C1 segment of cervical spinal cord (tissue), 14 donors: ENCODE measurements around the gene COG5.
A peak's percentile ranks its signal among the peaks of the same experiment; 100 is the strongest.

Experiments used
- DNase-seq, 14 donors: peaks; one replicate each; lab custom pipeline; 2025; lab: John Stamatoyannopoulos, UW

The COG5 gene

DNA sequence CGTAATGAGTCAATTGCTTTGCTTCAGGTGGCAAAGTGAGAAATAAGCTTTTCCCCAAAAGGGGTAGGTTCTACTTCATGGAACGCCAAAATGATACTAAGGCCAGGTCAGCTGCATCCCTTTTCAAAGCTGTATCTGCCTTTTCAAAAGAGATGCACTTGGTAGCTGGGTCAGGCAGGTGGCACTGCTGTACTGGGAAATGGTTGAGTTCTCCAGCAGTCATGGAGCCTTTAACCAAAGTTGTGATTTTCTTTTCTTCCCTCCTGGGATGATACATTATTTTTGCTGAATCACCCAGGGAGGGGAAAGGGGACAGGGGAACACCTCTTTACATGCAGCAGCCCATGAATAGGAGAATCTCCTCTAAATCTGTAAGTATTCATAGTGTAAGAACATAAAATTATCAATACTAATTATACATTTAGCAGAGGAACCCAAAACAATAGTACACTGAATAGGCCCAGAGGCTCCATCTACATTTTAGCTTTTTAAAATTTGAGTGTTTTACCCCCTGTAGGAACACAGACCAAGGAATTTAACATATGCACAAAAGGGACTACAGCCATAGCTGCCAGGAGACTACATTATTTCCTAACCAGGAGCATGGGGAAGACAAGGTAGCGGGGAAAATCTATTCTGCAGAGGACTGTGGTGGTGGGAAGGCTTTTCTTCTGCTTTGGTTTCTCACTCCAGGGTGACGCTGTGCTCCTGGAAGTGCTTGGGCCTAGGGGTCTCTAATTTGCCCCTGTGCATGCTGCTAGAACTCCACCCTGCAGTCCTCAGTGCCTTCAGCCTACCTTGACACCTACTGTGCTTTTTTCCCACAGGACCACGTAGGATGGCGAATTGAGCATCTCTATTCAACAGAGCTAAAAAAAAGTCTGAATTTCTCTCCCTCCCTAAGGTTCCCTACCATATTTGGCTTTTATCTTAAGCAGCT is 100.3 kb downstream of the COG5 start:
- peak in 9 of 14 donors; percentile 6 to 73 (median 32) for DNase-seq

DNA sequence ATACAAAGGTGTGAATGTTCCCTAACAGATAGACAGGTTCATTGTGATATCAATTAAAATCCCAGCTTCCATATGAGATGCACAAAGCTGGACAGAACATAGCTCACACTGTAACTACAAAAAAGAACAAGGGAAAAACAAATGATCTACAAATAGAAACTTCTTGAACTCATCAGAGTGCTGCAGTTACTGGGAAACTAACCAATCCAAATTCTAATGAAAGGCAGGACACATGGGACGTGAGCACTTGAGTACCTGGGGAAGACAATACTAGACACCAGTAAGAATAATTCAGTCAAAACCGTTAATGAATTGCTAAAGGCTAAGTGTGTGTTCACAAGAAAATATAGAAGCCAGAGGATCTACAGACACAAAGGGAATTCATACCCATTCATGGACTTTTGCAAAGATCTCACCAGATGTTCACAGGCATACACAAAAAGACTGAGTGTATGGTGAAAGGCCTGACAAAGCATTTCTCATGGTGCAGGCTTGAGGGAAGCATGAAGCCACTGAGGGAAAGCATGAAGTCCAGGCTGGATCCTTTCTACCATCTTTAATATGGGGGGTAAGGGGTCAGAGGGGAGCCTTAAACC is 101.7 kb downstream of the COG5 start:
- no peak for DNase-seq

DNA sequence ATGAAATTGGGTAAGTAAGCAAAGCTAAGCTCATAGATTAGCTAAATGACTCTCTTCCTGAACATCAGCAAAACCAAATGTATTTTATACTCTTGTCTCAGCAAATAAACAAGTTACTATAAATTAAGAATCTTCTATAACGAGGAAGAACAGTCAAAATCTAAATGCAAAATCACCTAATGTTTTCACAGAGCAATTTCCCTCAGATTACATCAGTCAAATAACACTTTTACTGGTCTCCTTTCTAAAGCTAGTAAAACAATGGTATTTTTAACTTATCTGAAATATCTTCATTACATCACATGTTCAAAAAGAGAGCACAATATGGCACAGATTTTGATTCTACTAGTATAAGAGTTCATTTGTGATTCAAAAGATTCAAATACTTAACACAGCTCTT is 110.3 kb downstream of the COG5 start:
- DNase-seq = no peak

DNA sequence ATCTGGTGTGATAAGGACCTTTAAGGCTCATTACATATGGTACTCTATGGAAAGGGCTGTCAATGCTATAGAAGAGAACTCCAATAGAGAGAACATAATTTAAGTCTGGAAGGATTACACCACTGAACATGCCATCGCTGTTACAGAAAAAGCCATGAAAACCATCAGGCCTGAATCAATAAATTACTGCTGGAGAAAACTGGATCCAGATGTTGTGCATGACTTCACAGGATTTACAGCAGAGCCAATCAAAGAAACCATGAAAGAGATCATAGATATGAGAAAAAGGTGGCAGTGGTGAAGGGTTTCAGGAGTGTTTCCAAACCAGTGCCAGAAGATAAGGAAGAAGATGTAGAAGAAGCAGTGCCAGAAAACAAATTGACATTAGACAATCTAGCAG is 112.8 kb downstream of the COG5 start:
- no peak for DNase-seq

DNA sequence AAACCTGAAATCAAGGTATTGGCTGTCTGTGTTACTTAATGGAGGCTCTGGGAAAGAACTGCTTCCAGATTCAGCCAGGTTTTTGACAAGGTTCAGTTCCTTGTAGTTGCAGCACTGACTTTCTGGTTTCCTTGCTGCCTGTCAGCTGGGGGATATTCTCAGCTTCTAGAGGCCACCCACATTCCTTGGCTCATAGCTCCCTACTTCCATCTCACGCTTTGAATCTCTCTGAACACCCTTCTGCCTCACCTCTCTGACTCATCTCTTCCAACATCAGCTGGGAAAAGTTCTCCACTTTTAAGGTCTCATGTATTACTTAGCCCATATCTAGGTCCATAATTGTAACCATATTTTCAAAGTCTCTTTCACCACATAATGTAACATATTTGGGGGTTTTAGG is 116.7 kb downstream of the COG5 start:
- DNase-seq = no peak

DNA sequence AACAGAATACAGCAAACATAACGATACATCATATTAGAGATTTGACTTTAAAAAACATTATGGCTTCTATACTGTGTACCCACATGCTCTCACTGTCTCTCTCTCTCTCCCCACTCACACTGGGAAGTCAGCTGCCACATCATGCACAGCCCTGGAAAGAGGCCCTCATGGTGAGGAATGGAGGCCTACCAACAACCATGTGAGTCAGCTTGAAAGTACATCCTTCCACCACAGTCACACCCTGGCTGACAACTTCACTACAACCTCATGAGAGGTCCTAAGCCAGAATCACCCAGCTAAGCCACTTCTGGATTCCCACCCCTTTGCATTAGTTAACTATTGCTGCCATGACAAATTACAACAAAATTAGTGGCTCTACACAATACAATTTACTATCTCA is 117.2 kb downstream of the COG5 start:
- DNase-seq = no peak

DNA sequence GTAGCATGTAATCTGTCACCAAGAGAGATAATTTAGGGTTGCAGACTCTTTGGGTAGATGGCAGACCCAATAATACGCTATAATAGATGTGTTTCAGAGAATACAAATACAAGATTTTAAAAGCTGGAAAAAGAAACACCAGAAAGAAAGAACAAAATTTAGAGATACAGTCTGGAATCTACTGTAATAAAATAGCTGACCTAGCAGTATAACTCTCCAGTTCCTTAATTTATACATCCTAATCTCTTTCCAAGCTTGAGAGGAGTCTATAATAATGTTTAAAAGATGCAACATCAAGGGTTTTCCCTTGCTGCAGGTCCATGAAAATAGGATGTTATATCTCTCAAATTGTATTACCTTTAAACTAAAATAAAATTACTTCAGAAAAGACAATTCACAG is 121.0 kb downstream of the COG5 start:
- DNase-seq = no peak

DNA sequence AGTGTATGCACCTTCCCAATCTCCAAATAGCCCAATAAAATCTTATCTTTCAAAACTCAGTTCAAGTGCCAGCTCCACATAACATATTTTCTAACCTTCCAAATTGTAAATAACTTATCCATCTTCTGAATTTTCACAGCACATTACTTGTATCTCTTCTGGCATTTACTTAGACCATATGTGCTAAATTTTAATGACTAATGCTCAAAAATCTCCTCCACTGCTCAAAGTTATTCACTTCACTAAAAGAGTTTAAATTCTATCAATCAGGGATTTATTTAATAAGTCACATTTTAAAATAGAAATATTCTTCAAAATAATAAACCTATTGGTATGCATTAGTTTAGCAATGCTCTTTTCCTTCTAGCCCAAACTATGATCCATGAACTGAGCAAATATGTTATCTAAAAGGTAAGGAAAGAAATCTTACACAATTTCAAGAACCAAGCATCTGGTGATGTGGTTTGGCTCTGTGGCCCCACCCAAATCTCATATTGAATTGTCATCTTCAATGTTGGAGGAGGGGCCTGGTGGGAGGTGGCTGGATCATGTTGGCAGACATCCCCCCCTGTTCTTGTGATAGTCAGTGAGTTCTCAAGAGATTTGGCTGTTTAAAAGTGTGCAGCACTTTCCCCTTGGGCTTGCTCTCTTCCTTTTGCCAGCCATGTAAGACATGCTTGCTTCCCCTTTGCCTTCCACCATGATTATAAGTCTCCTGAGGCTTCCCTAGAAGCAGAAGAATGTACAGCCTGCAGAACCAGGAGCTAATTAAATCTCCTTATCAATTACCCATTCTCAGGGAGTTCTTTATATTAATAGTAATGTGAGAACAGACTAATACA is 121.9 kb downstream of the COG5 start:
- no peak for DNase-seq

DNA sequence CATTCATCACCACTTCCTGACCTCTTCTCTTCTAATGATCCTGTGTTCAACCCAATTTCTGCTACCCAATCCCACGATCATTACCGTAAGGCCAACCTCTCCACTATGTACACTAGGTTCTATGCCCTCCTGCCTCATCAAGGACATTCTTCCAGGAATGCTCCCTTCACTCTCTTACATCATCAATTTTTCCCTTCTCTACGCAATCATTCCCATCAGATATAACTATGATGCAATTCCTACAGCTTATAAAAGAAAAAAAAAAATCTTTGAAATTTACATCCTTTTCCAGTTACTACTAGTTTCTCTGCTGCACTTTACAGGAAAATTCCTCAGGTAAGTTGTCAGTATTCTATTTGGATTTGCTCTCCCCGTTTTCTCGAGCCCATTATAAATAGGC is 124.7 kb downstream of the COG5 start:
- no peak for DNase-seq

DNA sequence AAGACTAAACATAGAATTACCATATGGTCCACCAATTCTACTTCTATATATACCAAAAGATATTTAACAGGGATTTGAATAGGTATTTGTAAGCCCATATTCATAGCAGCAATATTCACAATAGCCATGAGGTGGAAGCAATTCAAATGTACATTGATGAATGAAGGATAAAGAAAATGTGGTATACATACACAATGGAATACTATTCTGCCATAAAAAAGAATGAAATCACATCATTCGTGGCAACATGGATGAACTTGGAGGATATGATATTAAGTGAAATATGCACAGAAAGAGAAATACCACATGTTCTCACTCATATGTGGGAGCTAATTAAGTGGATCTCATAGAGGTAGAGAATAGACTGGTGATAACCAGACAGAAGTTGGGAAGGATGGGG is 128.0 kb downstream of the COG5 start:
- DNase-seq = no peak

DNA sequence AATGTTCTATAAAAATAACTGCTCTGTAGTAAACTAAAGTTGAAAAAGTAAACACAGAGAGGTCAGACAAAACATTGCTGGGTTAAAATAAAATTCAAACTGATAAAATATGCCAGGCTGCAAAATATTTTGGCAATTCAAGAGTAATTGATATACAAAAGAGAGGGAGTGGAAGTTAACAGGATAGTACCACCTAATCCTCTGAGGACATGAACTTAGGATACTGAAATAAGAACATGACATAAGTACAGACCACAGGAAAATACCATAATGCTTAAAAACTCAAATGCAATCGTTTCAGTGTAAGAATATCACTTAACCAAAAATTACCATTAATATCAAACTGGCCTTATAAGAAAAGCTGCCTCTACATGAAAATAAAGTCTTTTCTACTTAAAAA is 131.5 kb downstream of the COG5 start:
- DNase-seq = no peak

DNA sequence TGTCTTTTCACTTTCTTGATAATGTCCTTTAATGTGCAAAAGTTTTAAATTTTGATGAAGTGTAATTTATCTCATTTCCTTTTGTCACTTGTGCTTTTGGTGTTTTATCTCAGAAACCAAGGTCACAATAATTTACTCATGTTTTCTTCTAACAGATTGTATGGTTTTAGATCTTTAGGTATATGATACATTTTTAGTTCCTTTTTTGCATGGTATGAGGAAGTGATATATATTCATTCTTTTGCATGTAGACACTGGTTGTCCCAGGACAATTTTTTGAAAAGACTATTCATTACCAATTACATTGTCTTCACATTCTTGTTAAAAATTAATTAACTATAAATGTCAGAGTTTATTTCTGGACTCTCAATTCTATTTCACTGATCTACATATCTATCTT is 133.7 kb downstream of the COG5 start:
- DNase-seq = no peak

DNA sequence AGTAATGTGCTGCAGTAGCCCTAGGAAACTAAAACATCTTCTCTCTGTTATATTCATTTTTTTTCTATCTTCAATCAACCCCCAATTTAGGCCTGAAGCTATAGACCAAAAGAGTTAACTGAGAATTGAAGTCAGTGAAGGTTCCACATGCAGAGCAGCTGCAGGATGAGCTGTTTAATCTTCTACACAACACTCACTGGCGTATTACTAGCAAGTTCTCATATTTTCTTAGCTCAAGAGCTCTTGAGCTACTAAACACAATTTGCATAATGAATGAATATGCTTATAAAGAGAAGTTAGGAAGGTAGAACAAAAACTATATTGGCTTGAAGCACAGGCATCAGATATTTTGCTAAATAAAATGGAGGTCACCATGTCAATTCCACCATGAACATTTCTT is 135.1 kb downstream of the COG5 start:
- no peak for DNase-seq

DNA sequence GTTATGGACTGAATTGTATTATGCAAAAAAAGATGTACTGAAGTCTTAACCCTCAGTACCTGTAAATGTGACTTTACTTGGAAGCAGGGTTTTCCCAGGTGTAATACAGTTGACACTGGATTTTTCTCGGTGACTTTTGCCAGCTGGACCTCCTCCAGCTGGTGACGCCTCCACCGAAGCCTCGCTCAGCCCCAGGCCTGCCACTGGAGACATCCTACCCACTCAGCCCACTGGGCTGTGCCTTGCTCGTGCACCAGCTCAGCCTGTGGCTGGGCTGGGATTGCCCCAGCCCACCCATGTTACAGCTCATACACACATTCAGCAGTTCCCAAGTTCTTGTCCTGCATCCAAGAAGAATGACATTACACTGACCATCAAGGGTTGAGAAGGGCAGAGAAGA is 136.3 kb downstream of the COG5 start:
- no peak for DNase-seq

DNA sequence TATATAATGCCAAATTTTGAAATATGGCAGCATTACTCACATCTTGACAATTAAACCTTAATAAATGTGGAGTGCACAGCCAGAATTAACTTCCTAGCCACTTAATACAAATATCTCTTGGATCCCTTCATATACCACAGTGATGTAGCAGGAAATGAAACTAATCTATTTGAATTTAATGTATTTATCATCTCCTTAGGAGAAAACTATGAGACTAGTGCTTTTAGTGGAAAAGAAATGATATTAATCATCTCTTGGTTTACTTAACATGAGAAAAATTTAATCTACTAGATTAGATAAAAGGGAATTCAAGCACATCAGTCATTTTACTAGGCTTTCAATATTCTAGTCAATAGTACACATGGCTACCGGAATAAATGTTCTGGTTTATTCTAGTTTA is 149.5 kb downstream of the COG5 start:
- DNase-seq = no peak

DNA sequence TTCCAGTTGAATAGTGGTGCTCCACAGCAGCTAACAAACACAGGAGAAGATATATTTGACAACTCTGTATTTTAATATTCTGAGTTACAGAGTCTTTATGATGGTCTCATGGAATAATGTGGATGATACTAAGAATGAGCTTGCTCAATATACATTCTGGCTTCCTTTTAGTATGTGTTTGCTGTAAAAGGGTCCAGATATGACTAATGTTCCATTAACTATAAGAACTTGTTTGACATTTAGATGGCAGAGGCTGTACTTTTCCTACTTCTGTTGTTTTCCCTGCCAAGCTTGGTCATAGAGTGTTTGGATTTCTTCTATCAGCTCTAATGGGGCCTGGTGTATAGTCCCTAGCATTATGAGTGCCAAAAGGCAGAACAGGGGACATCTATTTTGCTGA is 155.4 kb downstream of the COG5 start:
- no peak for DNase-seq

DNA sequence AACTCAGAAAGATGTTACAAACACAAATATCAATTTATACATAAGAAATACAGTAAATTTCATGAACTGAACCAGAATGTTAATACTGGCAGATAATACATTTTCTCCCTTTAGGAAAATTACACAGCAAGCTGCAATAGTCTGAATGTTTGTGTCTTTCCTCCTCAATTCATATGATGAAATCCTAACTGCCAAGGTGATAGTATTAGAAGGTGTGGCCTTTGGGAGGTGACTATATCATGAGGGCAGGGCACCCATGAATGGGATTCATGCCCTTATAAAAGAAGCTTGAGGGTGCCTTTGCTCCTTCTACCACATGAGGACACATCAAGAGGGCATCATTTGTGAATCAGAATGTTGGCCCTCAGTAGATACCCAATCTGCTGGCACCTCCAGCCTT is 158.2 kb downstream of the COG5 start:
- DNase-seq = no peak

DNA sequence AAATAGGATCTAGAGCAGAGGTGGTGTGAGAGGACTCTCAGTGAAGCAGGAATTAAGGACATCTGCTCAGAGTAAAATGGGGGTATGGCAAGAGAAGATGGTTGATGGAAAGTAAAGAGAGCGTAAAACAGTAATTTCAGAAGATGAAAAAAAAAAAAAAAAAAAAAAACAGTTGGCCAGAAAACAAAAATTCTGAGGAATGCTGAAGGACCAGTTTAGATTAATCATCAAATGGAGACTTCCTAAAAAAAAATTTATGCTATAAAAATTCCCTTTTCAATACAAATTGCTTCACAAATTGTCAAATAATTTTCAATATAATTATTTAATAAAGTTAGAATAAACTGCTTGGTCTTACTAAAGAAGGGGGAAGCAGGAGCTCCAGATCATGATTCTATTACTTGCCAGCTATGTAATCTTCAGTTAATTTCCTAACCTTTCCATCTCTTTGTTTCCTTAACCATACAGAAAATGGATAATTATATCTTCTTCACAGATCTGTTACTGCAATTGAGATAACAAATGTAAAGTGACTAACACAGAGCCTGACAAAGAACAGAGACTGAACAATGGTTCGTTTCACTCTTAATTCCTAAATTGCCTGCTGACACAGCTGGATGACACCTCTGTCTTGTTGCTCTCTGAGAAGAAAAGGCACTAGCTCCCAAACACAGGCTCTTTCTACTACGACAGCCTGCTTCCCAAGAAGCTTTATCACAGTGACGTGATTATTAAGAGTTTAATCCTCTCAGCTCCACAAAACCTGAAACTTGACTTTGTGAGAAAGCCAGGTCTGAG is 158.8 kb downstream of the COG5 start:
- DNase-seq = no peak

DNA sequence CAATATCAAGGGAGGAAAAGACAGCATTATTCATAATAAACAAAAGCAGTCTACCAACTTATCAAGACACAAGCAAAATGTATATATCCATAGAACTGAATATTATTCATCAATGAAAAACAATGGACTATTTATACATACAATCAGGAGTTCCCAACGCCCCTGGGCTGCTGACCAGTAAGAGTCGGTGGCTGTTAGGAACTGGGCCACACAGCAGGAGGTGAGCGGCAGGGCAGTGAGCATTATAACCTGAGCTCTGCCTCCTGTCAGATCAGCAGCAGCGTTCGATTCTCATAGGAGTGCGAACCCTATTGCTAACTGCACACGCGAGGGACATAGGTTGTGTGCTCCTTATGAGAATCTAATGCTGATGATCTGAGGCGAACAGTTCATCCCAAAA is 165.6 kb downstream of the COG5 start:
- peak in 1 of 14 donors; percentile 34 for DNase-seq

DNA sequence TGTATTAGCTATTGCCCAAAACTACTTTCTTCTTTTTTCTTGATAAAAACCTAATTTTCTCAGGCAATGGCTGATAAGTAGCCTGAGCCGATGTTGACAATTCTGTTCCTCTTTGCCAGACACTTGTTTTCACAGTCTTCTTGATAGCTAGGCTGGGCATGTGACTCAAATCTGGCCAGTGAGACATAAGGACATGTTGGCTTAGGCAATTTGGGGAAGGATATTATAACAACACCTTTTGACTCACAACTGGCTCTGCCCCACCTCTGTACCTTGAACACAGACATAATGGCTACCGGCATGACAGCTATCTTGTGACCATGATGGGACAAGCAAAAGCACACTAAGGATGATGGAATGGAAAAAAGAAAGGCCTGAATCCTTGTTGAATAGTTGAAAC is 166.7 kb downstream of the COG5 start:
- DNase-seq = no peak

DNA sequence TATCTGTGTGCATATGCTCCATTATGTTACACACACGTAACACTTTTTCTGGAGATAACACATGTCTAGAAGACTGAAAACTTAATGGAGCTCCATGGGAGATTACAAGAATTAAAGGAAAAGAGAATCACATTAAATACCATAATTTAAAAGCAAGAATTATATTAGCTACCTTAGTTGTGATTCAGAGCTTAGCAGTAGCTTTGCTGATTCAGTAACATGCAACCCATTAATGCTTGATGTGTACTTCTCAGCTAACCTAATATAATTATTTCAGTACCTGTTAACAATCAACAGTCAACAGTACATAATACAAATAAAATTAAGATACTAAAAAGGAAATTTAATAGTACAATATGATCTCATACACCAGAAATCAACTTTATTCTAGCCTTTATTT is 167.6 kb downstream of the COG5 start:
- no peak for DNase-seq

DNA sequence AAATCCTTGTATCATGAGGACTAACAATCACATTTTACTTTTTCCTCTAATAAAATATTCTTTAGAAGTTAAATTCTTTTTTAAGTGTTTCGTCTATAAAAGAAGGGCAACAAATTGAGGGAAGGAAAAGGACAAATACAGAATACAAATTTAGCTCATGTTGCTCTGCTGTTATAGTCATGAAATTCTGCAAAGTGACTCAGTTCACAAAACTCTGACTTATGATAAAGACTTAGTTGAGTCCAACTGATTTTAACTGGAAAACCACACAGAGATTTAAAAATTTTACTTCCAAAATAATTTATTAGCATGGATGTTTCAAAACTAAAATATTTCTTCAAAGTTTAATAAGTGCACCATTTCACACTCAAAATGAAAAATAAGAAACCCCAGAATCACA is 168.9 kb downstream of the COG5 start:
- DNase-seq = no peak
